Smooth muscle cell (in vitro differentiated cells): ENCODE measurements around the gene CLDN4. TPM values are rescaled to one million over a fixed set of nuclear protein-coding genes. Genes with fewer than 3 reads are reported as not detected.
"Not testable (repeated sequence)": the region's sequence is repeated elsewhere in the genome, so short reads cannot be mapped to it uniquely, and the experiment has no call there.

Experiments
- DNase-seq: peaks from one replicate; lab custom pipeline; 2025; ENCODE audit not compliant: unreplicated experiment; lab: John Stamatoyannopoulos, UW
- H2AFZ ChIP-seq: fragments of 200-600 bp; sonication (generic); 2 replicates; pipeline ENCODE4 v1.6.0; 2016; ENCODE audit warnings: antibody characterized with exemption, low read depth, mild to moderate bottlenecking
- H3F3A ChIP-seq: fragments of 200-600 bp; sonication (generic); 2 replicates; pipeline ENCODE4 v1.6.0; 2017; ENCODE audit warnings: antibody characterized with exemption, low read depth
- H3K27ac ChIP-seq: fragments of 200-600 bp; sonication (generic); 2 replicates; pipeline ENCODE4 v1.5.1; 2016; ENCODE audit warnings: low read depth, mild to moderate bottlenecking
- H3K27me3 ChIP-seq: fragments of 200-600 bp; sonication (generic); 2 replicates; pipeline ENCODE4 v1.6.1; 2016; ENCODE audit warnings: low read depth, mild to moderate bottlenecking
- H3K36me3 ChIP-seq: fragments of 200-600 bp; sonication (generic); 2 replicates; pipeline ENCODE4 v1.5.1; 2016; ENCODE audit warnings: low read depth
- H3K4me1 ChIP-seq: fragments of 200-600 bp; sonication (generic); 2 replicates; pipeline ENCODE4 v1.5.1; 2016; ENCODE audit warnings: low read depth
- H3K4me2 ChIP-seq: fragments of 200-600 bp; sonication (generic); 2 replicates; pipeline ENCODE4 v1.6.0; 2016; ENCODE audit warnings: mild to moderate bottlenecking
- H3K4me3 ChIP-seq: fragments of 200-600 bp; sonication (generic); 2 replicates; pipeline ENCODE4 v1.5.1; 2016; ENCODE audit warnings: mild to moderate bottlenecking
- H3K79me2 ChIP-seq: fragments of 200-600 bp; sonication (generic); 2 replicates; pipeline ENCODE4 v1.6.0; 2016; ENCODE audit warnings: low read depth, mild to moderate bottlenecking
- H3K9ac ChIP-seq: fragments of 200-600 bp; sonication (generic); 2 replicates; pipeline ENCODE4 v1.6.0; 2016; ENCODE audit warnings: low read depth
- H3K9me3 ChIP-seq: fragments of 200-600 bp; sonication (generic); replicated peaks from 2 replicates; pipeline ENCODE4 v1.5.1; 2016; ENCODE audit warnings: low read depth
- H4K20me1 ChIP-seq: fragments of 200-600 bp; sonication (generic); 2 replicates; pipeline ENCODE4 v1.6.0; 2016; ENCODE audit warnings: low read depth
- CTCF ChIP-seq: fragments of 200-600 bp; sonication (generic); IDR thresholded peaks from 2 replicates; pipeline ENCODE4 v1.5.1; 2017; ENCODE audit warnings: borderline replicate concordance, mild to moderate bottlenecking, antibody characterized with exemption; ENCODE audit not compliant: insufficient read depth, poor library complexity, severe bottlenecking
- WGBS: methylation state at CpG from one replicate; pipeline ENCODE4 v1.1.7; 2016; ENCODE audit warnings: low lambda C conversion rate; 5-methylcytosine and 5-hydroxymethylcytosine counted together
- polyA plus RNA-seq: library from polyadenylated mRNA; unstranded; fragments of >200 nt; fragmentation: Nextera tagmentation; extraction: Ambion mirVana; gene quantifications from 2 replicates; pipeline ENCODE4 v1.2.1, GENCODE V29; 2016
- total RNA-seq: library from RNA; depleted of rRNA; stranded (reverse); fragments of >200 nt; gene quantifications from 2 replicates; pipeline ENCODE4 v1.2.3, GENCODE V29; 2014

CLDN4 gene
- total and polyA plus RNA-seq, 2 experiments from 2014 or later: 63.5 to 109 TPM

- not testable (repeated sequence) for H3F3A ChIP-seq, DNase-seq, H3K36me3 ChIP-seq, H3K9me3 ChIP-seq, H3K9ac ChIP-seq, H3K27me3 ChIP-seq, H3K79me2 ChIP-seq, H3K4me1 ChIP-seq, H2AFZ ChIP-seq, H3K27ac ChIP-seq, H3K4me3 ChIP-seq, H4K20me1 ChIP-seq, H3K4me2 ChIP-seq
- 87% methylated on average over 3 of the region's 6 CpGs for WGBS
Observed at GRCh38 chr7:73796656-73797055, 34.1 kb upstream of the CLDN4 start.

- H2AFZ ChIP-seq, H3K27ac ChIP-seq, H3F3A ChIP-seq, H3K79me2 ChIP-seq, DNase-seq, H3K27me3 ChIP-seq, H3K36me3 ChIP-seq, H3K4me3 ChIP-seq, H3K9me3 ChIP-seq, H3K4me1 ChIP-seq, H3K4me2 ChIP-seq, H3K9ac ChIP-seq, H4K20me1 ChIP-seq: not testable (repeated sequence)
- 98% methylated on average over 11 of the region's 34 CpGs for WGBS
Observed at GRCh38 chr7:73797176-73797575, 33.6 kb upstream of the CLDN4 start.

- Histone ChIP-seq H4K20me1 (no peaks in the 10 kb centered on the region), H3K27ac (no peak overlapping the region), H2AFZ (no peak overlapping the region), H3K9me3 (no peaks in the 10 kb centered on the region), H3K36me3 (no peaks in the 10 kb centered on the region), H3K4me2 (no peak overlapping the region), H3F3A (no peaks in the 10 kb centered on the region), H3K4me1 (no peaks in the 10 kb centered on the region), H3K79me2 (no peaks in the 10 kb centered on the region), H3K4me3 (no peak overlapping the region), H3K9ac (no peak overlapping the region), H3K27me3 (no peaks in the 10 kb centered on the region)
- no peak for DNase-seq
- 58% methylated on average over 10 of the region's 10 CpGs for WGBS
- no peak for TF ChIP-seq CTCF
Observed at GRCh38 chr7:73799282-73800141, 31.3 kb upstream of the CLDN4 start.

- TF ChIP-seq CTCF: no peak
- WGBS: 89% methylated on average over 1 of the region's 1 CpG
Observed at GRCh38 chr7:73801577-73801976, 29.2 kb upstream of the CLDN4 start.

More at GRCh38 chr7:73801577-73801976, 29.2 kb upstream of the CLDN4 start:
- no peak overlapping the region for H3K4me2 ChIP-seq
- no peak overlapping the region for H3K4me3 ChIP-seq
- no peaks in the 10 kb centered on the region for H3K36me3 ChIP-seq
- H3K9ac ChIP-seq: no peak overlapping the region
- no peaks in the 10 kb centered on the region for H3K9me3 ChIP-seq
- H3K27ac ChIP-seq: no peak overlapping the region
- no peak overlapping the region for H2AFZ ChIP-seq
- no peak for DNase-seq
- no peaks in the 10 kb centered on the region for H4K20me1 ChIP-seq
- H3K79me2 ChIP-seq: no peaks in the 10 kb centered on the region
- H3F3A ChIP-seq: no peaks in the 10 kb centered on the region
- no peaks in the 10 kb centered on the region for H3K27me3 ChIP-seq
- H3K4me1 ChIP-seq: no peaks in the 10 kb centered on the region
